PFSK-1 (cell line): ENCODE measurements around the gene IL6ST.

Experiments used
- FOXP2 ChIP-seq: optimal IDR thresholded peaks from 2 replicates; pipeline ENCODE3; 2011; ENCODE audit warnings: borderline replicate concordance, control low read depth, inconsistent platforms; ENCODE audit not compliant: insufficient read depth; ENCODE audit errors: extremely low read length, extremely low read depth
- POLR2AphosphoS5 ChIP-seq: IDR thresholded peaks from 2 replicates; pipeline ENCODE4 v1.6.1; 2012; ENCODE audit warnings: low read depth, mild to moderate bottlenecking, control low read depth, low read length, moderate library complexity
- SIN3A ChIP-seq: IDR thresholded peaks from 2 replicates; pipeline ENCODE4 v1.6.1; 2012; ENCODE audit warnings: mild to moderate bottlenecking, low read length, moderate library complexity, borderline replicate concordance; ENCODE audit not compliant: insufficient read depth
- TAF1 ChIP-seq: IDR thresholded peaks from 2 replicates; pipeline ENCODE4 v1.6.1; 2012; ENCODE audit warnings: low read length, control low read depth, borderline replicate concordance; ENCODE audit not compliant: insufficient read depth
- TF ChIP-seq, protein P1 (sequence below), 2 experiments: IDR thresholded peaks; 2 replicates each; pipeline versions ENCODE4 v1.6.1 to v1.8.0; 2011 to 2012; ENCODE audit warnings: low read depth in 2 of 2, low read length in 2 of 2, control low read depth in 1 of 2, inconsistent platforms in 1 of 2, mild to moderate bottlenecking in 1 of 2, moderate library complexity in 1 of 2; ENCODE audit not compliant: insufficient read depth in 1 of 2

Gene IL6ST

DNA sequence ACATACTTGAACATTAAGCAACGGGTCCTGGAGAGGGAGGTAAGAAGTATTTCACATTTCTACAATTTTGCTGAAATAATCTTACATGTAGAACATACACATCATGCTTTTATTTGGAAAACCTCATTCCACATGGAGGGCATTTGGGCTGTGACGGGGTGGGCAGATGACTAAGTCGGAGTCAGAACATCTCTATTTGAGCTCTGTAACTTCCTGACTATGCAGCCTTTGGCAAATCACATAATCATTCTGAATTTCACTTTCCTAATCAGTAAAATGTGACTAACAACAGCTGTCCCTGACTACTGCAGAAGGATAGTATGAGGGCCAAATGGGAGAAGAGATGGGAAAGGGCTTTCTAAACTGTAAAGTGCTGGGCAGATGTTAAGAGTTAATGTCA is 17.1 kb upstream of the IL6ST start:
- no peak for TF ChIP-seq SIN3A
- TF ChIP-seq POLR2AphosphoS5, result no peak
- no peak for TF ChIP-seq FOXP2
- TF ChIP-seq, protein P1, sequence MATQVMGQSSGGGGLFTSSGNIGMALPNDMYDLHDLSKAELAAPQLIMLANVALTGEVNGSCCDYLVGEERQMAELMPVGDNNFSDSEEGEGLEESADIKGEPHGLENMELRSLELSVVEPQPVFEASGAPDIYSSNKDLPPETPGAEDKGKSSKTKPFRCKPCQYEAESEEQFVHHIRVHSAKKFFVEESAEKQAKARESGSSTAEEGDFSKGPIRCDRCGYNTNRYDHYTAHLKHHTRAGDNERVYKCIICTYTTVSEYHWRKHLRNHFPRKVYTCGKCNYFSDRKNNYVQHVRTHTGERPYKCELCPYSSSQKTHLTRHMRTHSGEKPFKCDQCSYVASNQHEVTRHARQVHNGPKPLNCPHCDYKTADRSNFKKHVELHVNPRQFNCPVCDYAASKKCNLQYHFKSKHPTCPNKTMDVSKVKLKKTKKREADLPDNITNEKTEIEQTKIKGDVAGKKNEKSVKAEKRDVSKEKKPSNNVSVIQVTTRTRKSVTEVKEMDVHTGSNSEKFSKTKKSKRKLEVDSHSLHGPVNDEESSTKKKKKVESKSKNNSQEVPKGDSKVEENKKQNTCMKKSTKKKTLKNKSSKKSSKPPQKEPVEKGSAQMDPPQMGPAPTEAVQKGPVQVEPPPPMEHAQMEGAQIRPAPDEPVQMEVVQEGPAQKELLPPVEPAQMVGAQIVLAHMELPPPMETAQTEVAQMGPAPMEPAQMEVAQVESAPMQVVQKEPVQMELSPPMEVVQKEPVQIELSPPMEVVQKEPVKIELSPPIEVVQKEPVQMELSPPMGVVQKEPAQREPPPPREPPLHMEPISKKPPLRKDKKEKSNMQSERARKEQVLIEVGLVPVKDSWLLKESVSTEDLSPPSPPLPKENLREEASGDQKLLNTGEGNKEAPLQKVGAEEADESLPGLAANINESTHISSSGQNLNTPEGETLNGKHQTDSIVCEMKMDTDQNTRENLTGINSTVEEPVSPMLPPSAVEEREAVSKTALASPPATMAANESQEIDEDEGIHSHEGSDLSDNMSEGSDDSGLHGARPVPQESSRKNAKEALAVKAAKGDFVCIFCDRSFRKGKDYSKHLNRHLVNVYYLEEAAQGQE (IDR thresholded peaks at IDR 0.05; ENCODE audit: insufficient read depth in 1 of 2, low read depth in 2 of 2, low read length in 2 of 2), result no peak
- no peak for TF ChIP-seq TAF1

DNA sequence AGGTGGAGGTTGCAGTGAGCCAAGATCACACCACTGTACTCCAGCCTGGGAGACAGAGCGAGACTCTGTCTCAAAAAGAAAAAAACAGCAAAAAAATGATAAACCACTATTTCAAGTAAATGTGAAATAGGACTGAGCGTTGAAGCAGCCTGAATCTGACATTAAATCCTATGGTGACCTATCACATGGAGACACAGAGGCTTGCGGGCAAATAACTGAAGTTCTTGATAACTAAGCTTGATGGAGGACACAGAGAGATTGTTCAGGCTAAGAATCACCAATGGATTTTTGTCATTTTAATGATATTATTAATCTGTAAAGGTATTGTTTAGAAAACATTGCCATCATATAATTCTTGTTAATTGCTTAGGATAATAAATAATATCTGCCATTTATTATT is 15.7 kb upstream of the IL6ST start:
- TF ChIP-seq TAF1 (no peak), SIN3A (no peak), FOXP2 (no peak), POLR2AphosphoS5 (no peak)
- TF ChIP-seq, protein P1 (IDR thresholded peaks at IDR 0.05; ENCODE audit: insufficient read depth in 1 of 2, low read depth in 2 of 2, low read length in 2 of 2), result no peak

DNA sequence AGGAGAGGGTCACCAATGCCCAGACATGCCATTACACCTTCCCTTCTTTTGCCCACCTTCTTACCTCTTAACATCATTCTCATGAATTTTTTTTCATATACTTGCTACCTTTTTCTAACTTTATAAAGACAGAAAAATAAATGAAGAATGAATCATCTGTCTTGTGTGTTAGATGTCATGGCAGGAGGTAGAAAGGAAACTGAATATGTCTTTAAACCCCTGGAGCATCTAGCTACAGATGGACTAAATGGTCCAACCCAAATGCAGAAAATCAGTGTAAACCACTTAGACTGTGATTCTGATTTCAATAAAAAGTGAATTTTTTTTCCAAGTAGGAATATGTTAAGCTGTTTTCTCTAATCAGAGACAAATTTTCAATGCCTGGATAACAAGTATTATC is 11.8 kb upstream of the IL6ST start:
- no peak for TF ChIP-seq FOXP2
- no peak for TF ChIP-seq SIN3A

DNA sequence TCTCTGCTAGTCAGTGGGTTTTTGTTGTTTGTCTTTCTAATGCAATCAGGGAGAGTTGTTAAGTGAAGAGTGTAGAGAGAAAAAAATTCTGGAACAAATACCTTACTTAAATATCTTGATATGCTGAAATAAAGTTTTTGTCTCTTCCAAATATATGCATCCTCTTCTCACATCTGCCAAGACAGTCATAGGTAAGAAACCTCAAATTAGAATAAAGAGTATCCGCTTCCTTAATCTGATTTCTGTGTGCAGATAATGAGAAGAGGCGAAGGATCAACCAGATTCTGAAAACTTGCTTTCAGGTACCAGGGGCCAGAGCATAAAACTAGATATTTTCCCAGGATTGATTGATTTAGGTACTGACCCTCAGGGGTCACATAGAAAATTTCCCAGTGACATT is 11.3 kb upstream of the IL6ST start:
- no peak for TF ChIP-seq FOXP2
- TF ChIP-seq SIN3A, result no peak
- TF ChIP-seq TAF1, result no peak
- TF ChIP-seq POLR2AphosphoS5, result no peak
- TF ChIP-seq, protein P1 (IDR thresholded peaks at IDR 0.05; ENCODE audit: insufficient read depth in 1 of 2, low read depth in 2 of 2, low read length in 2 of 2), result no peak

DNA sequence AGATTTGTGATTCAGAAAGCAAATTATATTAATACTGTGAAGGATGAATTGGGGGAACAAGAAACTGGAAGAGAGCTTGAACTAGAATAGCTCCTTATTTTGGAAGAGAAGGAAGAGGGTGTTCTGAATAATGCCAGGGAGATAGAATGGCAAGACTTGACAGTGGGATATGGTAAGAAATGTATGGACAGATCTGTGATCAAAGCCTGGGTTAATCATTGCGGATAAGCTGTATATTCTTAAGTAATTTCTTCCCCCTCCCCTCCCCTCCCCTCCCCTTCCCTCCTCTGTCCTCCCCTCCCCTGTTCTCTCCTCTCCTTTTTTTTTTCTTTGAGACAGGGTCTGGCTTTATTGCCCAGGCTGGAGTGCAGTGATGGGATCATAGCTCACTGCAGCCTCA is 10.1 kb upstream of the IL6ST start:
- TF ChIP-seq, protein P1 (IDR thresholded peaks at IDR 0.05; ENCODE audit: insufficient read depth in 1 of 2, low read depth in 2 of 2, low read length in 2 of 2), result no peak
- no peak for TF ChIP-seq POLR2AphosphoS5
- no peak for TF ChIP-seq SIN3A
- no peak for TF ChIP-seq TAF1
- TF ChIP-seq FOXP2, result no peak
